DMS79 (cell line): Measurements from ENCODE around the gene GPNMB.

Experiments
- DNase-seq: peaks from one replicate; lab custom pipeline; 2025; lab: John Stamatoyannopoulos, UW

The GPNMB gene

GRCh38 chr7:23273141-23273599, 26.6 kb downstream of the GPNMB start:
- peak; percentile 81 for DNase-seq

- no peak for DNase-seq
Observed at GRCh38 chr7:23275912-23276311, 29.3 kb downstream of the GPNMB start.

- DNase-seq: no peak
Observed at GRCh38 chr7:23276376-23276775, 29.8 kb downstream of the GPNMB start.

GRCh38 chr7:23276947-23277346, 30.4 kb downstream of the GPNMB start:
- no peak for DNase-seq

- DNase-seq: peak; percentile 48
Observed at GRCh38 chr7:23277359-23277989, 30.9 kb downstream of the GPNMB start.

- DNase-seq: no peak
Observed at GRCh38 chr7:23279819-23280525, 33.4 kb downstream of the GPNMB start.

GRCh38 chr7:23283086-23283485, 36.5 kb downstream of the GPNMB start:
- no peak for DNase-seq

GRCh38 chr7:23284871-23285270, 38.3 kb downstream of the GPNMB start:
- no peak for DNase-seq

GRCh38 chr7:23285657-23286646, 39.4 kb downstream of the GPNMB start:
- no peak for DNase-seq

GRCh38 chr7:23287612-23288011, 41.0 kb downstream of the GPNMB start:
- DNase-seq: no peak

- DNase-seq: no peak
Observed at GRCh38 chr7:23290993-23291392, 44.4 kb downstream of the GPNMB start.

GRCh38 chr7:23291957-23292560, 45.5 kb downstream of the GPNMB start:
- DNase-seq: no peak

GRCh38 chr7:23292623-23293022, 46.0 kb downstream of the GPNMB start:
- no peak for DNase-seq

GRCh38 chr7:23293500-23294073, 47.0 kb downstream of the GPNMB start:
- no peak for DNase-seq

GRCh38 chr7:23294549-23295400, 48.2 kb downstream of the GPNMB start:
- DNase-seq: no peak

GRCh38 chr7:23295401-23295697, 48.8 kb downstream of the GPNMB start:
- no peak for DNase-seq

GRCh38 chr7:23298141-23298881, 51.7 kb downstream of the GPNMB start:
- no peak for DNase-seq

GRCh38 chr7:23298885-23299769, 52.6 kb downstream of the GPNMB start, which contains the start of gene MALSU1:
TSS of gene MALSU1 (plus strand) at chr7:23299339. CDS start at chr7:23299353, 14 bp downstream.
- DNase-seq: peak; percentile 95

GRCh38 chr7:23299770-23300300, 53.3 kb downstream of the GPNMB start:
- DNase-seq: no peak
